Fibroblast of the aortic adventitia (primary cell): Measurements from ENCODE around the gene TEX48. TPM values are rescaled to one million over a fixed set of nuclear protein-coding genes. Genes with fewer than 3 reads are reported as not detected.

Experiments used
- DNase-seq: peaks from one replicate; pipeline ENCODE4 v3.0.0-alpha.2; 2010; ENCODE audit warnings: low read depth
- H3K4me3 ChIP-seq: 2 replicates; pipeline ENCODE4 v1.5.1; 2011; ENCODE audit warnings: low read depth, mild to moderate bottlenecking, control low read depth, low read length, moderate library complexity
- CTCF ChIP-seq: IDR thresholded peaks from 2 replicates; pipeline ENCODE4 v1.5.1; 2011; ENCODE audit warnings: mild to moderate bottlenecking, low read length, control low read depth, inconsistent platforms; ENCODE audit not compliant: insufficient read depth
- total RNA-seq: library from RNA; depleted of rRNA; stranded (reverse); fragments of >200 nt; gene quantifications from 2 replicates; pipeline ENCODE4 v1.2.3, GENCODE V29; 2012; ENCODE audit warnings: low replicate concordance

The TEX48 gene
- total RNA-seq: not detected in 2 replicates

- peak; percentile 88 for TF ChIP-seq CTCF
- no peak within 1 kb of the TSS for H3K4me3 ChIP-seq
- DNase-seq: peak; percentile 75
These were observed at the start of gene TEX48 for GRCh38 chr9:114681594-114682332. TEX48 (minus strand) TSS chr9:114682192; CDS start chr9:114671723, 10,469 bp downstream.

GRCh38 chr9:114731701-114732100, 49.7 kb upstream of the TEX48 start:
- H3K4me3 ChIP-seq: no peak overlapping the region
- no peak for DNase-seq
- TF ChIP-seq CTCF: no peak

GRCh38 chr9:114729706-114730105, 47.7 kb upstream of the TEX48 start:
- no peak overlapping the region for H3K4me3 ChIP-seq
- no peak for DNase-seq
- TF ChIP-seq CTCF: no peak

- no peak for DNase-seq
- H3K4me3 ChIP-seq: no peak overlapping the region
- no peak for TF ChIP-seq CTCF
These were observed 43.9 kb upstream of the TEX48 start for GRCh38 chr9:114725930-114726329.

- no peak for TF ChIP-seq CTCF
- no peak overlapping the region for H3K4me3 ChIP-seq
- no peak for DNase-seq
These were observed 42.8 kb upstream of the TEX48 start for GRCh38 chr9:114724744-114725143.

GRCh38 chr9:114723931-114724330, 41.9 kb upstream of the TEX48 start:
- H3K4me3 ChIP-seq: no peak overlapping the region
- peak; percentile 48 for DNase-seq
- no peak for TF ChIP-seq CTCF
